Stomach (tissue), 9 donors: ENCODE measurements around the gene MICAL2. TPM values are rescaled to one million over a fixed set of nuclear protein-coding genes. Genes with fewer than 3 reads are reported as not detected.

Experiments
- DNase-seq, 2 donors: peaks; one replicate each; pipeline versions ENCODE4 v3.0.0 to v3.0.0-alpha.2; 2013 to 2019
- H3K27ac ChIP-seq, 5 donors: fragments of 200-600 bp in 4 of 5; sonication (generic) in 4 of 5; one replicate each; pipeline ENCODE4 v1.5.1; 2013 to 2019; ENCODE audit warnings: mild to moderate bottlenecking in 1 of 5, moderate library complexity in 1 of 5
- H3K27me3 ChIP-seq, 3 donors: fragments of 200-600 bp; sonication (generic); one replicate each; pipeline ENCODE4 v1.5.1; 2017 to 2019; ENCODE audit warnings: mixed run types in 1 of 3
- H3K36me3 ChIP-seq, 4 donors: fragments of 200-600 bp; sonication (generic); 1 replicate in 3 of 4; 2 replicates in 1 of 4; pipeline ENCODE4 v1.5.1; 2016 to 2019
- H3K4me1 ChIP-seq, 4 donors: fragments of 200-600 bp; sonication (generic); one replicate each; pipeline ENCODE4 v1.5.1; 2016 to 2019
- H3K4me3 ChIP-seq, 4 donors: fragments of 200-600 bp; sonication (generic) in 3 of 4; one replicate each; pipeline ENCODE4 v1.5.1; 2016 to 2019; ENCODE audit warnings: mild to moderate bottlenecking in 1 of 4
- H3K9me3 ChIP-seq, 4 donors: fragments of 200-600 bp; sonication (generic); one replicate each; pipeline ENCODE4 v1.5.1; 2016 to 2019
- CTCF ChIP-seq, 7 experiments: fragments of 450-650 bp in 4 of 7; fragments of 200-600 bp in 3 of 7; sonication (generic) in 3 of 7; IDR thresholded peaks; one replicate each; pipeline ENCODE4 v1.5.1; 2016 to 2019; ENCODE audit warnings: antibody characterized with exemption in 7 of 7, control low read depth in 2 of 7, mild to moderate bottlenecking in 1 of 7
- EP300 ChIP-seq: sonication (generic); formaldehyde crosslinking; IDR thresholded peaks from one replicate; pipeline ENCODE4 v1.6.1; 2017; ENCODE audit warnings: antibody characterized with exemption
- POLR2A ChIP-seq, 4 donors: fragments of 450-650 bp; IDR thresholded peaks; one replicate each; pipeline ENCODE4 v1.6.1; 2016; ENCODE audit warnings: antibody characterized with exemption in 4 of 4, control low read depth in 2 of 4, mild to moderate bottlenecking in 1 of 4, moderate library complexity in 1 of 4
- POLR2AphosphoS5 ChIP-seq, 3 donors: sonication (generic); formaldehyde crosslinking; IDR thresholded peaks; one replicate each; pipeline ENCODE4 v1.6.1; 2016; ENCODE audit warnings: antibody characterized with exemption in 3 of 3
- WGBS, 5 donors: extraction: QIAGEN DNeasy Blood & Tissue Kit in 3 of 5; methylation state at CpG; one replicate each; pipeline versions ENCODE4 v1.1.5 to v1.1.7; 2013 to 2018; 5-methylcytosine and 5-hydroxymethylcytosine counted together
- intact Hi-C: fragments of 100-400 bp; cut with DNase I; formaldehyde crosslinking; loops from one replicate; pipeline ENCODE4 v1.15.1; 2023; ENCODE audit warnings: low total_unique reads
- polyA plus RNA-seq, 3 donors: library from polyadenylated mRNA; stranded (reverse); fragments of 200-250 nt; gene quantifications; one replicate each; pipeline ENCODE4 v1.2.3, GENCODE V29; 2013
- total RNA-seq, 5 donors: library from RNA; depleted of rRNA; stranded (reverse); fragments of >200 nt; gene quantifications; one replicate each; pipeline versions ENCODE4 v1.1.0 to v1.2.3, GENCODE V29; 2014 to 2016
- donor health status: healthy with polysubstance abuse.
- donor health status: Bipolar disorder and iron deficiency.
- donor health status: healthy.

The MICAL2 gene
- total and polyA plus RNA-seq, 8 donors, result 11.2 to 165 (median 83.3) TPM

DNA sequence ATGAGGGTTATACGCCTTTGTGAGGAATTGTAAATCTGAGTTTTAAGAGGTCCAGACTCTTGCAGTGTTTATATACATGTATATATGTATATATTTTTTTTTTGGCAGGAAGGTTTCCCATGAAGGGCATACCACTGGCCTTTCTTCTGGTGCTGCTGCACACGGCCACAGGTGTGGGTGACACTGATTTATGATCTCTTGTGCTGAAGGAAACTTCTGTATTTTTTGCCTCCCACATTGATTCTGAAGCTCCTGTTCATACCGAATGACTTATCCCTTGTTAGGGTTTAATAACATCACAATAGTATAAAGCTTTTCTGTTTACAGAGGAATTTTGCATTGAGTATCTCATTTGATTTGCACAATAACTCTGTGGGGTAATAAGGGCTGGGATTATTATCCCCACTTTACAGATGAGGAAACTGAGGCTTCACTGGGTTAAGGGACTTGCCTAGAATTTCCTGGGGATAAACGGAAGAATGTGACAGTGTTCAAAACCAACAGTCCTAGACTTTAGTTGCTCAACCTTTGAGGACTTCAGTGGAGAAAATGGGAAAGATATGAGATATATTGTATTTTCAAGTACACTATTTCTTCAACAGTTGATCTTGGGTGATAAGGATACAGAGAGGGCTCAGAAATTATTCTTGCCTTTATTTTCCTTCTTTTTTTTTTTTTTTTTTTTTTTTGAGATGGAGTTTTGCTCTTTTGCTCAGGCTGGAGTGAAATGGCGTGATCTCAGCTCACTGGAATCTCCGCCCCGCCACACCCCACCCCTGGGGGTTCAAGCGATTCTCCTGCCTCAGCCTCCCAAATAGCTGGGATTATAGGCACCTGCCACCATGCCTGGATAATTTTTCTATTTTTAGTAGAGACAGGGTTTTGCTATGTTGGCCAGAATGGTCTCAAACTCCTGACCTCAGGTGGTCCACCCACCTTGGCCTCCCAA, 70.1 kb downstream of the MICAL2 start:
- WGBS, 5 donors, result 73 to 87% (median 81%) methylated on average over 8 of the region's 8 CpGs
- no peaks in the 10 kb centered on the region for H3K9me3 ChIP-seq
- H3K36me3 ChIP-seq, result peaks cover 0 to 6% (median 2%) of the 10 kb centered on the region in 4 donors
- no peaks in the 10 kb centered on the region for H3K27me3 ChIP-seq
- intact Hi-C loops, result no loop called here
- no peak overlapping the region for H3K4me3 ChIP-seq
- TF ChIP-seq EP300 (no peak), POLR2A (IDR thresholded peaks at IDR 0.05) (no peak), CTCF (IDR thresholded peaks at IDR 0.05) (no peak), POLR2AphosphoS5 (IDR thresholded peaks at IDR 0.05) (no peak)
- peaks cover 7 to 51% (median 25%) of the 10 kb centered on the region in 4 donors for H3K4me1 ChIP-seq
- DNase-seq, result no peak
- H3K27ac ChIP-seq, result peak overlapping the region in 3 of 5 donors; percentile 54 to 68 (median 61)

- intact Hi-C loops, result no loop called here
- Histone ChIP-seq H3K9me3 (no peaks in the 10 kb centered on the region), H3K27me3 (no peaks in the 10 kb centered on the region), H3K4me1 (peaks cover 10 to 68% (median 33%) of the 10 kb centered on the region in 4 donors), H3K36me3 (peaks cover 0 to 6% (median 0%) of the 10 kb centered on the region in 4 donors), H3K4me3 (no peak overlapping the region), H3K27ac (peak overlapping the region in 4 of 5 donors; percentile 20 to 66 (median 48))
- no peak for DNase-seq
- WGBS, 5 donors, result 72 to 89% (median 85%) methylated on average over 8 of the region's 8 CpGs
- TF ChIP-seq EP300 (no peak), POLR2AphosphoS5 (IDR thresholded peaks at IDR 0.05) (no peak), POLR2A (IDR thresholded peaks at IDR 0.05) (no peak), CTCF (IDR thresholded peaks at IDR 0.05) (no peak)
Observed at GRCh38 chr11:12182302-12182675, 71.9 kb downstream of the MICAL2 start.

- no peak overlapping the region for H3K4me3 ChIP-seq
- no peaks in the 10 kb centered on the region for H3K27me3 ChIP-seq
- H3K9me3 ChIP-seq, result no peaks in the 10 kb centered on the region
- peaks cover 10 to 65% (median 34%) of the 10 kb centered on the region in 4 donors for H3K4me1 ChIP-seq
- 48 to 68% (median 53%) methylated on average over 12 of the region's 12 CpGs for WGBS, 5 donors
- TF ChIP-seq POLR2A (IDR thresholded peaks at IDR 0.05), result no peak
- no peak for TF ChIP-seq CTCF (IDR thresholded peaks at IDR 0.05)
- no peak for TF ChIP-seq EP300
- TF ChIP-seq POLR2AphosphoS5 (IDR thresholded peaks at IDR 0.05), result no peak
- H3K36me3 ChIP-seq, result peaks cover 0 to 6% (median 0%) of the 10 kb centered on the region in 4 donors
- H3K27ac ChIP-seq, result peak overlapping the region in 4 of 5 donors; percentile 20 to 66 (median 48)
- intact Hi-C loops, result no loop called here
- DNase-seq, result peak in 1 of 2 donors; percentile 77
Observed at GRCh38 chr11:12182676-12183541, 72.5 kb downstream of the MICAL2 start.
